GM21360 (cell line): ENCODE measurements around the gene GTF2F2.
"Not testable (repeated sequence)": the region's sequence is repeated elsewhere in the genome, so short reads cannot be mapped to it uniquely, and the experiment has no call there.

Experiments used
- ATAC-seq: cut with Tn5 transposase; IDR thresholded peaks from one replicate; pipeline ENCODE4 v1.9.1; 2021; ENCODE audit warnings: mild to moderate bottlenecking, moderate library complexity; ENCODE audit not compliant: unreplicated experiment

GTF2F2 gene

DNA sequence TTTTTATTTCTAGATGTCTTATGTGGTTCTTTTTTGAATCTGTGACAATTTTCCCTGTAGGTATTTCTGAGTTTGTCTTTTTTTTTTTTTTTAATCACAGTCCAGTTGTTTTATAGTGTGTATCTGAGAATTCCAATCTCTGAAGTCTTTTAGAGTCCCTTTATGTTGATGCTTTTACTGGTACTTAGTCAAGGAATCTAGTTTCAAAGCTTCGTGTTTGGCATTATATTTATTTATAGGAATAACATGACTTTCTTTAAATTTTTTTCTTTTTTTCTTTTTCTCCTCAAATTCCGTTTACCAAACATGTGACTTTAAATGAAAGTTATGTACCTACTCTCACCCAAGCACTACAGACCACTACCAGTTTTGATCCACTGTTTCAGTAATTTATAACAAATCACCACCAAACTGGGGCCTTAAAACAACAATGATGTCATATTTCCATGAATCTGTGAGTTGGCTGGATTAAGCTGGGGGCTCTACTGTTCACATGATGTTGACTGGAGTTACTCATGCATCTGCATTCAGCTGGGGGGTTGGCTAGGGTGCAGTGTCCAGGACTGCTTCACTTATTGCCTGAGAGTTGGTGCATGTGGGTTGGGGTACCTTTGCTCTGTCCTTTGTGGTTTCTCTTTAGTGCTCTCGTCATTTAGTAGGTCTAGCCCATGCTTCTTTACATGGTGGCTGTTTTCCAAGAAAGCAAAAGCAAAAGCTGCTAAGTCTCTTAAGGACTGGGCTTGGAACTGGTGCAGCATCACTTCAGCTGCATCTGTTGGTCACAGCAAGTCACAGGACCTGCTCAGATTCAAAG is 58.2 kb downstream of the GTF2F2 start:
- ATAC-seq: no peak

DNA sequence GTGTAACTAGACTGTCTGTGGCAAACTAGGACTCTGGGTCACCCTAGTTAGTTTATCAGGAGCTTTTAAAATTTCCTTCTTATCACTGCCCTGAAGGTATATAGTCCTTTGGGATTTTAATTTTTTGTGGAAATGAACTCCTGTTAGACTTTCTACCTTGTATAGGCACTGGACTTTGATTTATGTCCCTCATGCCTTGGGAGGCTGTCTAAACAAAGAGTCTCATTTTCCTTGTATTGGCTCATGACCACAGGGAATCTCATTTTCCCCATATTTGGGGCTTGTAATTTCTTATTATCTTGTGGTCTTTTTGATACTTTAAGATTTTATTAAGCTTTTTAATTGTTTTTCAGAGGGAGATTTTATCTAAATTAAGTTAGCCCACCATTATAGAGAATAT is 59.1 kb downstream of the GTF2F2 start:
- ATAC-seq: no peak

DNA sequence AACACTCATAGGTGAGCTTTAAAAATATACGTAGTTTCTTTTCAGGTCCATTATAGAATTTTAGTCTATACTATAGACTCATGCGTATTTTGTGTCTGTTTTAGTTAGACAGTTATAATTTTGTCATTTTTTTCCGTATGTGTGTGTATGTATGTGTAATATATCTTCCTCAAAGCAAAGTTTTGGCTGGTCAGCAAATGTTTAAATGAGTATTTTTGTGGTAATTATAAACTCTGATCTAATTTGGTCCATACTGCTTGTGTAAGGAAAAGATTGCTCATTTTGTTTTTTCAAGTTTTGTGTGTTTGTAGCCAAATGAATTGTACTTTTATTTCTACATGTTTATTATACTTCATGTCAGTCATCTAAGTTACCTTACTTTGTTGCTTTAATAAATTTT is 60.0 kb downstream of the GTF2F2 start:
- ATAC-seq: no peak

DNA sequence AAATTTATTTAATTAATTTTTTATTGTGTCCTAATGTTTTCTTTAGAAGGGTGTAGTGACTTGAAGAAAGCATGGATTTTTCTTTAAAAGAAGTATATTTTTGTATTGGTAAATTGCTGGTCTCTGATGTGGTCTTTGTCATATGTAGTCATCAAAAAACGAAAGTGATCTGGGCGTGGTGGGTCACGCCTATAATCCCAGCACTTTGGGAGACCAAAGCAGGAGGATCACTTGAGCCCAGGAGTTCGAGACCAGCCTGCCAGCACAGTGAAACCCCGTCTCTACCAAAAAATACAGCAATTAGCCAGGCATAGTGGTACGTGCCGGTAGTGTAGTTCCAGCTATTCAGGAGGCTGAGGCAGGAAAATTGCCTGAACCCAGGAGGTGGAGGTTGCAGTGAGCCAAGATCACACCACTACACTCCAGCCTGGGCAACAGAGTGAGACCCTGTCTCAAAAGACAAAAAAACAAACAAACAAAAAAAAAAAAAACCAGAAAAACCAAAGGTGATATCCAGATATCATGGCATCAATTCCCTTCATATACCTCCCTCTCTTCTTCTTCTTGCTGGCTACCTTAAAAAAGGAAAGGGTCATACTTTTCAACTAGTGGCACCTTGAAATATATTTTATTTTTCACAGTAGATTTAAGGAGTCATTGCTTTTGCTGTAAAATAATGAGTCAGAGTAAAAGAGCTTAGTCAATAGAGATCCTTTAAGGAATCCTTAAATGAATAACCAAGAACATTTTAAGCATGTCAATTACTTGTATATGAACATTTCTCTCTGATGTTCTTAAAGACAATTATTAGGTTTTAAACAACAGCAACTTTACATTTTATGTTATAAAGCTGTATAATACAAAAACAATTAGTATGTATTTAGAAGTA is 60.6 kb downstream of the GTF2F2 start:
- ATAC-seq: no peak

DNA sequence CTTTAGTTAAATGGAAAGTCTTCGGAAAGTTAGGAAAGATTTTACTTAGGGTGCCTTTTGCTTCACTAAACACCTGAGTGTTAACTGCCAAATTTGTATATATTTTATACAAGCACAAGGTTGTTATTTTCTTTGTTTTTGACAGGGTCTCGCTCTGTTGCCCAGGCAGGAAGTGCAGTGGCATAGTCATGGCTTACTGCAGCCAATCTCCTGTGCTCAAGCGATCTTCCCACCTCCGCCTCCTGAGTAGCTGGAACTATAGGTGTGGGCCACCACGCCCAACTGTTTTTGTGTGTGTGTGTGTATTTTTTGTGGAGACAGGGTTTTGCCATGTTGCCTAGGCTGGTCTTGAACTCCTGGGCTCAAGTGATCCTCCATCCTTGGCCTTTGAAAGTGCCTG is 64.4 kb downstream of the GTF2F2 start:
- ATAC-seq: no peak

DNA sequence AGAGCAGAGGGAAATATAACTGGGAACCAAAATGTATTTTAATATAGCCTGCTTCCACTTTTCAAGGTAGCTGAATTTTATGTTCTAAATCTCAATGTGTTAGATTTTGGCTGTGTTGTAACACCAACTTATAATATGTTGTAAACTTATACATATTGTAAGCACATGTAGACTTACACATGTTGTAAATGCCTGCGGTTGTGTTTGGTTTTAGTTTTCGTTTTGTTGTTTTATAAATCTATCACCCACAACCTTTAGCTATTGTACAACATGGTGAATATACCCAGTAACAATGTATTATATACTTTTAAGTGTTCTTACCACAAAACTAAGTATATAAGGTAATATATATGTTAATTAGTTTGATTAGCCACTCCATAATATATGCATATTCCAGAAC is 65.0 kb downstream of the GTF2F2 start:
- no peak for ATAC-seq

DNA sequence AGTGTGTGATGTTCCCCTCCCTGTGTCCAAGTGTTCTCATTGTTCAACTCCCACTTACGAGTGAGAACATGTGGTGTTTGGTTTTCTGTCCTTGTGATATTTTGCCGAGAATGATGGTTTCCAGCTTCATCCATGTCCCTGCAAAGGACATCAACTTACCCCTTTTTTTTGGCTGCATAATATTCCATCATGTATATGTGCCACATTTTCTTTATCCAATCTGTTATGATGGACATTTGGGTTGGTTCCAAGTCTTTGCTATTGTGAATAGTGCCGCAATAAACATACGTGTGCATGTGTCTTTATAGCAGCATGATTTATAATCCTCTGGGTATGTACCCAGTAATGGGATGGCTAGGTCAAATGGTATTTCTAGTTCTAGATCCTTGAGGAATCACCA is 68.8 kb downstream of the GTF2F2 start:
- not testable (repeated sequence) for ATAC-seq

DNA sequence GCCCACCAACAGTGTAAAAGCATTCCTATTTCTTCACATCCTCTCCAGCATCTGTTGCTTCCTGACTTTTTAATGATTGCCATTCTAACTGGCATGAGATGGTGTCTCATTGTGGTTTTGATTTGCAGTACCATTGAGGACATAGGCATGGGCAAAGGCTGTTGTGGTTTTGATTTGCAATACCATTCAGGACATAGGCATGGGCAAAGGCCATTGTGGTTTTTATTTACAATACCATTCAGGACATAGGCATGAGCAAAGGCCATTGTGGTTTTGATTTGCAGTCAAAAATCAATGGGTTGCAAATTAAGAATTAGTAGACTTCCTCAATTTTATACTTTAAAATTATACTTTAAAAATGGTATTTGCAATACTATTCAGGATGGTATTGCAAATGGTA is 69.2 kb downstream of the GTF2F2 start:
- not testable (repeated sequence) for ATAC-seq

DNA sequence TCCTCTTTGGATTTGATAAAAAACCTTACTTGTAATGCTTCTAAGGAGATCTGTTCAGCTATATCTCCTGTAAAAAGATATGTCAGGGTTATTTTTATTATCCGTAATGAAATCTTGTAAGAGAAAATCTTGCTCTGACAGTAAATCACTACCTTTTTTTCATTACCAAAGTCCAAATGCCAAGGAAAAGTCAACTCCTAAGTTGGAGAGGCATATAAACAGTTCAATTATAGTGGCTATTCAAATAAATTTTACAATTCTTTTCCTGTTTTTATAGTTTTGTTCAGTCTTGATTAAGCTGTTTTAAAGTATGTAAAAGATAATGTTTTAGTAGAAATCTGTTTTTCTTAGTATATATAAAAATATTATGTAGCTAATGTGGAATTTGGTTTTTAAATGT is 71.6 kb downstream of the GTF2F2 start:
- no peak for ATAC-seq

DNA sequence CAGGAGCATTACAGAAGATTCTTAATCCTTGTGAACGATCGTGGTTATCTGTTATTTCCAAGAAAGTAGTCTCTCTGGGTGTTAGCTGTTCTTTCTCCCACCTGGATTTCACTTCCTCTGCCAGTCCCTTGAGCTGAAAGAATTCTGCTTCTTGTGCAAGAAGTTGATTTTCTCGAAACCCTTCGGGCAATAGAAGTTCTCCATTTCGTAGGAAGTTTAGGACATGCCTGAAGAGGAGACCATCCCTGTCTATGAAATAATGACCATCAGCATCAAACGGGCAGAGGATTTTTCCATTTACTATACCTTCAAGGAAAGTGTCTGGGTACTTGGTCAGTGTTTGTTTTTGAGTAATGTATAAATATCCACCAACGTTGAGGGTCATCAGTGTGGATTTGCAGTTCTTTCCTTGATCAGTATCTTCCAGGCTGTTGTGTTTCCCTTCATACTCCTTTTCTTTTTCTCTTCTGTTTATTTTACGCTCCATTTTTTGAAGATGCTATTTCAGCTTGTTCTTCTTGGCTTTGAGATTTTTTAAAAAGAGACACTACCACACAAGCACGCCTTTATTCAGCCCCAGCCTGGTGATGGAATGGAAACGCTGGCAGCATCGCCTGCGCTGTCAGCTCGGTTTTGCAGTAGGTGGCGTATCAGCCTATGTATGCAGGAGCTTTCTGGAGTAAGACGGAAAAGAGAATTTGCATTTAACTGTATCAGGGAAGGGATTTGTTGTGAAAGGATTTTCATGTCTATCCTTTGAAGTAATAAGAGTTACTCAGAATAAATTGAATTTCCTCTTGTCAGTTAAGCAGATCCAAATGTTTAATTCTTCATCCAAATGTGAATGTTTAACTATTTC is 74.0 kb downstream of the GTF2F2 start:
- no peak for ATAC-seq

DNA sequence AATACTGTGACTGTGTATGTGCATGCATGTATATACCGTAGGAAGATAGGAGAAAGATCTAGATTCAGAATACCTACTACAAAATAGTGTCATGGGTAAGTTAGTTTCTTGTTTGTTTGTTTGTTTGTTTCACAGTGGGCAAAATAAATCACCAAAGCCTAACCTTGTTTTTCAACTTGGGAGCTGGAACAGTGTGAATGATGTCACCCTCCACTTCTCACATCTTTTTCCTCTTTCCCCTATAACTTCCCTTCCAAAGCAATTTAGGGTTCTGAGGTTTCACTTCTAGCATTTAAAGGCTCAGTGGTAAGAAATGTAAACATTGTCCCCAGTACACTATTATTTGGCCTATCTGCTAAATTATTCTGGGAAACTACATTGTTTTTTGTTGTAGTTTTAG is 75.1 kb downstream of the GTF2F2 start:
- ATAC-seq: no peak

DNA sequence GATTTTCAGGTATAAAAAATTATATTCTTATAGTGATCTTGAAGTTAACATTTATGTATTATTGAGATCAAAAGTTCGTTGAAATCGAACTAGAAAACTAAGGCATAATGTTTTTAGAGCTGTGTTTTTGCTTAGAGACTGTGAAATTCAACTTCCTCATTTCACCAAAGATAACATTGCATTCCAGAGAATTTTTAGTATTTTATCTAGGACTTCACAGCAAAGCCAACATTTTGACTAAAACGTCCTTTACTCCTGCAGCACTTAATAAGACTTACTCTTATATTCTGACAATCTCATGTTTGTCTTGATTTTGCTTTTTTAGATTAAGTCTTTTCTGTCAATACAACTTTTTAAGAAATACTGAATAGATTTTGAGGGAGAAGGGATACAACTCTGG is 75.8 kb downstream of the GTF2F2 start:
- no peak for ATAC-seq

DNA sequence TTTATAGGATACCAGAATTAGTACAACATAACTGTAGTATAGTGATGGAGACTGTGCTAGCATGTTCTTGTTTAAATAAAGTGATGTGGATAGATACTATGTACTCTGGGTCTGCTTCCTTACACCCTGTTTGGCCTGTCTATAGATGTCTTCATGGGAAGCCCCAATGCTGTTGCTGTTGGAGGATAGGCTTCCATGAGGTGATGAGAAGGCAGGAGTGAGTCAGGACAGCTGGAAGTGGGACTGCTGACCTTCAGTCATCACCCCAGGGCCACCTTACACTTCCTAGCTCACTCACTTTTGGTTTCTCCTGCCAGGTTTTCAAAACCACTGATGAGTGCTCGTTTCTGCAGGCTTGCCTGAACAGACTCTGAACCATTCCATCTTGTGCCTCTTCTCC is 76.3 kb downstream of the GTF2F2 start:
- ATAC-seq: no peak

DNA sequence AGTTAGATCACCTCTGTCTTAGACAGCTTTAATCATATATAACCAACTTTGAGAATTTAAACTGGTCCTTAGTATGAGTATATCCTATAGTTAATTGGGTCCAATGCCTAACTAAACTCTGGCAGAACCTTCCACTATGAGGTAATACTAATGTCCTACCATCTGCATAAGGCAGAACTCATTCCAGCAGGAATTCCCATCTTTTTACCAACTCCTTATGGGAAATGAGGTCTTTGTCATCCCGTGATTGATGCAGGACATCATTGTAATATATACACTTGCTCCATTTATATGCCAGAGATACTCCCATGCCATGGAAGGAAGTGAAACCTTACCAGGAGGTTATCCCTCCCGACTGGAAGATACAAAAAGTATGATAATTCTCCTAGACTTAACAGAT is 77.7 kb downstream of the GTF2F2 start:
- no peak for ATAC-seq

DNA sequence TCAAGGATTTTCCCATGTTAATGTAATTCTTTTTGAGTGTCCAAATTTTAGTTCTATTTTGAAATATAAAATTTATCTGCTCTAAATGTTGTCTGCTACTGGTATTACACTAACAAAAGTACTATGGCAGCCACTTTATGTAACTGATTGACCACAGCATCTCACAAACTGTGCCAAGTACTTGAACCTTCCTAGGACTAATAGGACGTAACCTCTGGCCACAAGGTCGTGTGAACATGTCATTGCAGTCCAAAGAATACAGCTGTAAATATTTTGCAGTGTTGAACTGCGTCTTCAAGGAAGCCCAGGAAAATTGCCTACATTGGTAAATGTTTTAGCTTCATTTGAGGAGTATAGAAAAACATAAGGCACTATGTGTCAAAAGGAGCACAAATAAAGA is 78.6 kb downstream of the GTF2F2 start:
- ATAC-seq: no peak

DNA sequence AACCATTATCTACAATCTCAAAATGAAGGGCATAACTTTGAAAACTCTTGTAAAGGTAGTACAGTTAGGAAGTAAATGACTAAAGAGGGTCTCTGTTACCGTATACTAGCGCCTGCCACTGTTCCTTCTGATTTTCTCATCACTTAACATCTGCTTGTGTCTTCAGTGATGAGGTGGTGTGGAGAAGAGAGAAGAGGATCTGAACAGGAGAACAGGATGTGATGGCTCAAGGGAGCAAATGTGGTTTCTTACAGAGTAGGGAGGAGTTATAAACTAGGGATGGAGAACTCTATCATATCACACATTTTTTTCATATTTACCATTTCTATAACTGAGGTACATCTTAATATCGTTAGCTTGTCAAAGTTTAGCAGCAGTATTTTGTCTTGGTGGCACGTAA is 79.4 kb downstream of the GTF2F2 start:
- no peak for ATAC-seq

DNA sequence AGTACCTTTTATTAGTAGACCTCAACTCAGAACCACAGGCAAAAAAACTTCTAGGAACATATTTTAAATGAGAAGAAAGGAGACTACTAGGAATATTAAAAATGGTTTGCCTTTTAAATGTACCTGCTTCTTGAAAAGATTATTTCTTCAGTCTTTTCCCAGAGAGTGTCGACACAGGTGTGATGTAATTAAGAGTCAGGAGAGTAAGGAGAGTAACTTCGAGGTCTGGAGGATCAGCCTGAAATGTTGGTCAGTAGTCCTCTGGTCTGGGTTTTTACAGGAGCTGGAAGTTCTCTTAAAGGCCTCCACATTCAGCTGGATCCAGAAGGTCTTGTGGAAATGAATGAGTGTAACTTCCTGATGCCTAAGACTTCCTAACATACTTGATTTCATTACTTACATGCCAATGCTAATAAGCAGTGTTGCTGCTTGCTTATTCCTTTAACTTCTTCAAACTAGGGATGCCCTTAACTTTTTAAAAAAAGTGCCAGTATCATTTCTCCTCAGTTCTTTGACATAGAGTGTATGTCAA is 80.5 kb downstream of the GTF2F2 start, which contains the start of gene KCTD4:
Gene KCTD4 (minus strand): TSS at position 345 of the 532 bp plus-strand sequence. CDS start 6,478 bp downstream, outside the sequence.
- ATAC-seq: no peak

DNA sequence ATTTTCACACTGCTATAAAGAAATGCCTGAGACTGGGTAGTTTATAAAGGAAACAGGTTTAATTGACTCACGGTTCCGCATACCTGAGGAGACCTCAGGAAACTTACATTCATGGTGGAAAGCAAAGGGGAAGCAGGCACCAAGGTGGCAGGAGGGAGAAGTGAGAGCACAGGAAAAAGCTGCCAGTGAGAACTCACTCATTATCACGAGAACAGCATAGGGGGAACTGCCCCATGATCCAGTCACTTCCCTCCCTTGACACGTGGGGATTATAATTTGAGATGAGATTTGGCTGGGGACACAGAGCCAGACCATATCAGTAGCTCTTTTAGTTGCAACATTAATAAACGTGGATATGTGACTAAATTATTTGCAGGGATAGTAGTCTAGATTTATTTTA is 84.8 kb downstream of the GTF2F2 start:
- no peak for ATAC-seq

DNA sequence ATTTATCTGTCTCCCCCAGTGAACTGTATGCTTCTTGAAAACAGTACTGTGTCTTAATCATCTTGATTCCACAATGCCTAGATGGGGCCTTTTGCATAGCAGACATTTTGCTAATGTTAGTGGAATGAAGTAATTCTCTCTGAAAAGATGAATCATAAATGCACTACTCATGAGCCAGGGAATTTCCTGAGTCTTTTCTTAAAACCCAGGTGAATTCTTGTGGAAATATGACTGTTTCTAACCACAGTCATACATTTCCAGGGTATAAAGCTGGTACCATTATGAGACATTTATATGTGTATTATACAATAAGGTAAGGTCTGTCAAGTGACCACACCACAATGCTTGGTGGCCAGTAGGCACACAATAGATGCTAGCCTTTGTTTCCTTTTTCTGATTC is 86.0 kb downstream of the GTF2F2 start:
- no peak for ATAC-seq

DNA sequence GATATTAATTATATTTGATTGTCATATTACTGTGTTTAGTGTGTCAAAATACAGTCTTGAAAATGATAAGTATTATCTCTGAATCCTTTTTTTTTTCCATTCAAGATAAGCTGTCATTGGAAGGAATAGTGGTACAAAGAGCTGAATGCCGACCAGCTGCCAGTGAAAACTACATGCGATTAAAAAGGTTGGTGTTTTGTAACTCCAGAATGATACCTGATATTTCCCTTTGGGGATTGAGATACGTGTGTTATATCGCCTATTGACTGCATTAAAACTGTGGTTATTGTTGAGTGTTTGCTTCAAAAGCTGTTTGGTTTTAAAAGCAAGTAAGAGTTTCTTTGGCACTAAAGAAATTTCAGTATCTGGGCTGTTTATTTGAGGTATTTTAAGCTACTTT is 87.0 kb downstream of the GTF2F2 start:
- ATAC-seq: no peak

DNA sequence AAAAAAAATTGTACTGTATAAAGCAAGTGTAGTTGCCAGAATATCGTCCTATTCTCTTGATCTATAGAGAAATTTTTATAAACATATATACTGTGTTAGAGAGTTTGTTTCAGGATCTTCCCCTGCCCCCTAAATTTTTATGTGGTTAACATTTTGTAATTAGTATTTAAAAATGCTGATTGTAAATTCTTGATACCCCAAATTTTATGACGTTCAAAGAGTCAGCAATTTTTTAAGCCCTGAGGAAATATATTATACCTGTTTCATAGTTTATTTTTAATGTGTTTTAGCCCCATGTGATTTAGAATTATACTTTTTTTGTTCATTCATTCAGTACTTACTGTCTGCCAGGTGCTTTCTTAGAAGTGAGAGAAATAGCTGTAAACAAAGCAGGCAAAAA is 87.8 kb downstream of the GTF2F2 start:
- no peak for ATAC-seq
